GM12878 (cell line): ENCODE data around the gene NPW. TPM values are rescaled to one million over a fixed set of nuclear protein-coding genes. Genes with fewer than 3 reads are reported as not detected.

Source experiments
- BCL11A ChIP-seq: IDR thresholded peaks from 2 replicates; pipeline ENCODE4 v1.6.1; 2011; ENCODE audit warnings: low read depth, low read length
- BCL3 ChIP-seq: IDR thresholded peaks from 2 replicates; pipeline ENCODE4 v1.6.1; 2011; ENCODE audit warnings: borderline replicate concordance, low read depth, mild to moderate bottlenecking, moderate library complexity, low read length; ENCODE audit not compliant: insufficient read depth, poor library complexity, severe bottlenecking
- BHLHE40 ChIP-seq, 2 experiments: fragments of 450-650 bp in 1 of 2; IDR thresholded peaks; 2 replicates each; pipeline ENCODE4 v1.6.1; 2011 to 2017; ENCODE audit warnings: low read depth in 2 of 2, borderline replicate concordance in 1 of 2, improper control_type of control experiment in 1 of 2, low read length in 1 of 2, mild to moderate bottlenecking in 1 of 2
- HCFC1 ChIP-seq: fragments of 150-350 bp; IDR thresholded peaks from 2 replicates; pipeline ENCODE4 v1.6.1; 2014; ENCODE audit warnings: low read length
- NFYB ChIP-seq: IDR thresholded peaks from 2 replicates; pipeline ENCODE4 v1.6.1; 2011; ENCODE audit warnings: low read depth, mild to moderate bottlenecking, low read length, improper control_type of control experiment, moderate library complexity; ENCODE audit not compliant: insufficient read depth
- ZNF687 ChIP-seq: fragments of 450-650 bp; IDR thresholded peaks from 2 replicates; pipeline ENCODE4 v1.6.1; 2017; ENCODE audit warnings: mild to moderate bottlenecking, moderate library complexity
- polyA plus RNA-seq, 11 experiments: library from polyadenylated mRNA; depleted of rRNA in 4 of 11; unstranded in 6 of 11; stranded (reverse) in 5 of 11; fragments of >200 nt; fragmentation: Nextera tagmentation in 4 of 11; fragmentation: Illumina TruSeq in 1 of 11; extraction: Ambion mirVana in 4 of 11; extraction: Trizol in 1 of 11; gene quantifications; 1 replicate in 1 of 11; 2 replicates in 10 of 11; pipeline versions ENCODE4 v1.2.1 to v1.2.3, GENCODE V29; 2011 to 2016; ENCODE audit warnings: inconsistent platforms in 2 of 11, missing spikeins in 2 of 11, low read depth in 1 of 11
- total RNA-seq, 4 experiments: library from RNA; depleted of rRNA in 3 of 4; stranded (reverse); fragments of >200 nt in 3 of 4; fragmentation: Illumina TruSeq in 1 of 4; extraction: Trizol in 1 of 4; gene quantifications; 2 replicates each; pipeline versions ENCODE4 v1.2.1 to v1.2.3, GENCODE V29; 2013 to 2021
- TF ChIP-seq, protein P1 (sequence below): fragments of 450-650 bp; IDR thresholded peaks from 2 replicates; pipeline ENCODE4 v1.6.1; 2017; ENCODE audit warnings: low read depth, mild to moderate bottlenecking, moderate library complexity
- TF ChIP-seq, protein P2 (sequence below): fragments of 450-650 bp; IDR thresholded peaks from 2 replicates; pipeline ENCODE4 v1.6.1; 2016; ENCODE audit warnings: mild to moderate bottlenecking
- TF ChIP-seq, protein P3 (sequence below): fragments of 450-650 bp; conservative IDR thresholded peaks from 2 replicates; pipeline ENCODE4 v1.6.1; 2017; ENCODE audit warnings: mild to moderate bottlenecking, moderate library complexity

NPW gene
- total and polyA plus RNA-seq, 10 of the 15 experiments (the other 5 are each of a cell fraction or from before 2014, with no cell fraction given): 0.23 to 2.5 (median 0.98) TPM; not detected in 4

- no peak for TF ChIP-seq HCFC1
- TF ChIP-seq ZNF687: no peak
- TF ChIP-seq, protein P1, sequence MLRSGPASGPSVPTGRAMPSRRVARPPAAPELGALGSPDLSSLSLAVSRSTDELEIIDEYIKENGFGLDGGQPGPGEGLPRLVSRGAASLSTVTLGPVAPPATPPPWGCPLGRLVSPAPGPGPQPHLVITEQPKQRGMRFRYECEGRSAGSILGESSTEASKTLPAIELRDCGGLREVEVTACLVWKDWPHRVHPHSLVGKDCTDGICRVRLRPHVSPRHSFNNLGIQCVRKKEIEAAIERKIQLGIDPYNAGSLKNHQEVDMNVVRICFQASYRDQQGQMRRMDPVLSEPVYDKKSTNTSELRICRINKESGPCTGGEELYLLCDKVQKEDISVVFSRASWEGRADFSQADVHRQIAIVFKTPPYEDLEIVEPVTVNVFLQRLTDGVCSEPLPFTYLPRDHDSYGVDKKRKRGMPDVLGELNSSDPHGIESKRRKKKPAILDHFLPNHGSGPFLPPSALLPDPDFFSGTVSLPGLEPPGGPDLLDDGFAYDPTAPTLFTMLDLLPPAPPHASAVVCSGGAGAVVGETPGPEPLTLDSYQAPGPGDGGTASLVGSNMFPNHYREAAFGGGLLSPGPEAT: no peak
- peak; percentile 77 to 93 for TF ChIP-seq BHLHE40 (IDR thresholded peaks at IDR 0.05; ENCODE audit: borderline replicate concordance in 1 of 2, low read depth in 2 of 2, low read length in 1 of 2)
- TF ChIP-seq, protein P2, sequence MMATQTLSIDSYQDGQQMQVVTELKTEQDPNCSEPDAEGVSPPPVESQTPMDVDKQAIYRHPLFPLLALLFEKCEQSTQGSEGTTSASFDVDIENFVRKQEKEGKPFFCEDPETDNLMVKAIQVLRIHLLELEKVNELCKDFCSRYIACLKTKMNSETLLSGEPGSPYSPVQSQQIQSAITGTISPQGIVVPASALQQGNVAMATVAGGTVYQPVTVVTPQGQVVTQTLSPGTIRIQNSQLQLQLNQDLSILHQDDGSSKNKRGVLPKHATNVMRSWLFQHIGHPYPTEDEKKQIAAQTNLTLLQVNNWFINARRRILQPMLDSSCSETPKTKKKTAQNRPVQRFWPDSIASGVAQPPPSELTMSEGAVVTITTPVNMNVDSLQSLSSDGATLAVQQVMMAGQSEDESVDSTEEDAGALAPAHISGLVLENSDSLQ: 0 out of 2 replicates have a peak, but pooled peaks have one; percentile 6
- TF ChIP-seq, protein P3, sequence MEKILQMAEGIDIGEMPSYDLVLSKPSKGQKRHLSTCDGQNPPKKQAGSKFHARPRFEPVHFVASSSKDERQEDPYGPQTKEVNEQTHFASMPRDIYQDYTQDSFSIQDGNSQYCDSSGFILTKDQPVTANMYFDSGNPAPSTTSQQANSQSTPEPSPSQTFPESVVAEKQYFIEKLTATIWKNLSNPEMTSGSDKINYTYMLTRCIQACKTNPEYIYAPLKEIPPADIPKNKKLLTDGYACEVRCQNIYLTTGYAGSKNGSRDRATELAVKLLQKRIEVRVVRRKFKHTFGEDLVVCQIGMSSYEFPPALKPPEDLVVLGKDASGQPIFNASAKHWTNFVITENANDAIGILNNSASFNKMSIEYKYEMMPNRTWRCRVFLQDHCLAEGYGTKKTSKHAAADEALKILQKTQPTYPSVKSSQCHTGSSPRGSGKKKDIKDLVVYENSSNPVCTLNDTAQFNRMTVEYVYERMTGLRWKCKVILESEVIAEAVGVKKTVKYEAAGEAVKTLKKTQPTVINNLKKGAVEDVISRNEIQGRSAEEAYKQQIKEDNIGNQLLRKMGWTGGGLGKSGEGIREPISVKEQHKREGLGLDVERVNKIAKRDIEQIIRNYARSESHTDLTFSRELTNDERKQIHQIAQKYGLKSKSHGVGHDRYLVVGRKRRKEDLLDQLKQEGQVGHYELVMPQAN: 0 out of 2 replicates have a peak, but pooled peaks have one; percentile 31
- no peak for TF ChIP-seq BCL11A
- no peak for TF ChIP-seq BCL3
- no peak for TF ChIP-seq NFYB
- TF ChIP-seq, all 136 proteins: peak for 9
Observed at GRCh38 chr16:2008009-2008526, 11.5 kb upstream of the NPW start (continued).
